Fibroblast of skin of right biceps (primary cell): Measurements from ENCODE around the gene SRA1.

Experiments
- DNase-seq: peaks from one replicate; pipeline ENCODE4 v3.0.0-alpha.2; 2013

Gene SRA1

GRCh38 chr5:140549237-140550144 lies 7.8 kb downstream of the SRA1 start:
- peak; percentile 17 for DNase-seq

DNA sequence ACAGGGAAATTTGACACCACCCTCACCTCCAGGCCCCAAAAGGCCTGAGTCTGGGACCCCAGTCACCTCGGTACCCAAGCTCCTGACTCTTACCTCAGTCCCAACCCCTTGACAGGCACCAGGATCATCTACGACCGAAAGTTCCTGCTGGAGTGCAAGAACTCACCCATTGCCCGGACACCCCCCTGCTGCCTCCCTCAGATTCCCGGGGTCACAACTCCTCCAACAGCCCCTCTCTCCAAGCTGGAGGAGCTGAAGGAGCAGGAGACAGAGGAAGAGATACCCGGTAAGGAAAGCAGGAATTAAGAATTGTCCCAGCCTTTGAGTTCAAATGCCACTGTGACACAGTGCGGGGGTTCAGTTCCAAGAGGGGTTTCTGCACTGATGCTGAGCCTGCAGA lies 8.5 kb downstream of the SRA1 start:
- DNase-seq: no peak

- DNase-seq: no peak
These were observed 9.0 kb downstream of the SRA1 start for GRCh38 chr5:140548300-140548688.

GRCh38 chr5:140547508-140548299 lies 9.6 kb downstream of the SRA1 start, which contains the start of gene EIF4EBP3:
Gene EIF4EBP3, plus strand, starts transcription at chr5:140547662. Its CDS starts 76 bp downstream, at chr5:140547738.
- peak; percentile 91 for DNase-seq

DNA sequence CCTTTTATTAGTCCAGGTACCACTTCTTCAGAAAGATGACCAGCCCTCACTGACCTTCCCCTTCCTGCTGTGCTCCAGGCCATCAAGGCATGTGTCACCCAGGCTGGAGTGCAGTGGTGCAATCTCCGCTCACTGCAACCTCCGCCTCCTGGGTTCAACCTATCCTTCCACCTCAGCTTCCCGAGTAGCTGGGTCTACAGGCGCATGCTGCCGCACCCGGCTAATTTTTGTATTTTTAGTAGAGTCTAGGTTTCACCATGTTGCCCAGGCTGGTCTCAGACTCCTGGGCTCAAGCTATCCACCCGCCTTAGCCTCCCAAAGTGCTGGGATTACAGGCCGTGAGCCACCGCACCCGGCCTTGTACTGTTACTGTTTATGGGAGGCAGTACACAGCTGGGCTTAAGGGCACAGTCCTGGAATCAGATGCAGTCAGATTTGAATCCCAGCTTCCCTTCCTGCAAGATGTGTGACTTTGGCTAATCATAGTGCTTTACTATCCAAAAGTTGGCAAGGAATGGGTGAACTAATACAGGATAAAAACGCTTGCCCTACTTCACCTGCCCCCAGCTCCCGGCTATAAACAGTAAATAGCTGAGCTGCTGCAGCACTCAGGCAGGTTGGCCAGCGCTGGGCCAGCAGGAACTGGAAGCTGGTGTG lies 10.3 kb downstream of the SRA1 start:
- DNase-seq: no peak

DNA sequence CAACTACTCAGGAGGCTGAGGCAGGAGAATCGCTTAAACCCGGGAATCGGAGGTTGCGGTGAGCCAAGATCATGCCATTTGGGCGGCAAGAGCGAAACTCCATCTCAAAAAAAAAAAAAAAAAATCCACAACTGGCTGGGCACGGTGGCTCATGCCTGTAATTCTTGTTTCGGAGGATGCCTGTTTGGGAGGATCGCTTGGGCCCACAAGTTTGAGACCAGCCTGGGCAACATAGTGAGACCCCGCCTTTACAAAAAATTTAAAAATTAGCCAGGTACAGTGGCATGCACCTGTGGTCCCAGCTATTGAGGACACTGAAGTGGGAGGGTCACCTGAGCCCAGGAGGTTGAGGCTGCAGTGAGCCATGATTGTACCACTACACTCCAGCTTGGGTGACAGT lies 11.7 kb downstream of the SRA1 start:
- no peak for DNase-seq

DNA sequence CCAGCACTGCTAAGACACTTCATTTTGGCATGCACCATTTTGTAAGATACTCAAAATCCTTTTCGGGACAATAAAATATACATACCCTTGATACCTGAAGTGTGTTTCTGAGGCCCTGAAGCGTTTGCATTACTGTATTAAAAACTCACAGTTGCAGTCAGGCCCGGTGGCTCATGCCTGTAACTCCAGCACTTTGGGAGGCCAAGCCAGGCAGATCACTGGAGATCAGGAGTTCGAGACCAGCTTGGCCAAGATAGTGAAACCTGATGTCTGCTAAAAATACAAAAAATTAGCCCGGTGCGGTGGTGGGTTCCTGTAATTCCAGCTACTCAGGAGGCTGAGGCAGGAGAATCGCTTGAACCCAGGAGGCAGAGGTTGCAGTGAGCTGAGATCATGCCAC lies 12.3 kb downstream of the SRA1 start:
- no peak for DNase-seq

- no peak for DNase-seq
These were observed 14.3 kb downstream of the SRA1 start for GRCh38 chr5:140542972-140543371.

- DNase-seq: no peak
These were observed 17.0 kb downstream of the SRA1 start for GRCh38 chr5:140540227-140540626.

DNA sequence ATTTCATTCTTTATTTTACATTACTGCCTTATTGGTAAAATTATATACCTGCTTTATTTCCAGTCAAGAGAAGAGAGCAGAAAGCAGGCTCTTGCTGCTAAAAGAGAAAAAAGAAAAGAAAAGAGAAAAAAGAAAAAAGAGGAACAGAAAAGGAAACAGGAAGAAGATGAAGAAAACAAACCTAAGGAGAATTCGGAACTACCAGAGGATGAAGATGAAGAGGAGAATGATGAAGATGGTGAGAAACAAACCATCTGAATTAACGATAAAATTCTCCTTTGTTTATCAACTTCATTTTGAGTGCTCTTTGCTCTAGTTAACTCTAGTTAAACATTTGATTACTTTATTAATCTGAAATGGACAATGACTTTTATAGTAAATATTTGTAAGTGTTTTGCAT lies 33.3 kb downstream of the SRA1 start:
- no peak for DNase-seq

GRCh38 chr5:140513124-140513523 lies 44.1 kb downstream of the SRA1 start:
- no peak for DNase-seq

- no peak for DNase-seq
These were observed 47.4 kb downstream of the SRA1 start for GRCh38 chr5:140509898-140510297.

DNA sequence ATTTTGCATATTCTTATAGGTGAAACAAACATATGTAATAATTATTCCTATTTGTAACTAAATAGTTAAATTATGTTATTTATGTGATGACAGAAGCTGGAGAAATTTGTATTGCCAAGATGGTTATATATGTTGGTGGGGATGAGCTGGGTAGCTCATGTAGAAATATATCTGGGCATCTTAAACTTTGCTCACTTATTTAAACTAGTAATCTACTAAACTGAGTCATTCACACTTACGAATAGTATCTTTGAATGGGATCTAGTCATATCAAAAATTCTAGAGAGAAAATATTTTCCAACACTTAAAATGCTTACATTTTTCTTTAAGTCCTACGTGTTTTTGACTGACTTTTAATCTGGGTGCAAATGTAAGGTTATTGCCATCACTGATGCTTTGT lies 54.4 kb downstream of the SRA1 start:
- no peak for DNase-seq
